Measurements from ENCODE around the gene CYBC1. TPM values are rescaled to one million over a fixed set of nuclear protein-coding genes. Genes with fewer than 3 reads are reported as not detected.

The CYBC1 gene
- total and polyA plus RNA-seq, 2 donors (not counting 1 experiment from before 2014, with no cell fraction given): 328 to 569 TPM

GRCh38 chr17:82407255-82407654 lies 43.3 kb downstream of the CYBC1 start:
- intact Hi-C loops (cut with micrococcal nuclease): no loop called here
- TF ChIP-seq EZH2 (IDR thresholded peaks at IDR 0.05; ENCODE audit: borderline replicate concordance, insufficient read depth, low read depth, low read length, poor library complexity, severe bottlenecking) (no peak), CTCF (IDR thresholded peaks at IDR 0.05) (no peak)
- Histone ChIP-seq H3K79me2 (ENCODE audit: control insufficient read depth, insufficient read depth, low read length) (peaks cover 22% of the 10 kb centered on the region), H3K27me3 (replicated peaks in 1 of 4; ENCODE audit: control extremely low read depth in 1 of 4, control insufficient read depth in 3 of 4, insufficient read depth in 4 of 4, low read length in 3 of 4) (no peaks in the 10 kb centered on the region), H3K4me1 (ENCODE audit: control insufficient read depth in 2 of 2, insufficient read depth in 2 of 2, low read length in 2 of 2) (peaks cover 4 to 11% of the 10 kb centered on the region in 2 donors), H3K9ac (ENCODE audit: low read length) (no peak overlapping the region), H3K27ac (ENCODE audit: low read length in 2 of 2) (no peak overlapping the region), H3K9me3 (ENCODE audit: control extremely low read depth in 1 of 3, control insufficient read depth in 2 of 3, insufficient read depth in 1 of 3, low read length in 2 of 3) (no peaks in the 10 kb centered on the region), H3K36me3 (replicated peaks in 1 of 2; ENCODE audit: control extremely low read depth in 1 of 2, control insufficient read depth in 1 of 2, extremely low read depth in 1 of 2, insufficient read depth in 2 of 2, low read length in 1 of 2) (peaks cover 2 to 26% of the 10 kb centered on the region in 2 experiments), H4K20me1 (ENCODE audit: control insufficient read depth, insufficient read depth, low read length, poor library complexity, severe bottlenecking) (peaks cover 14% of the 10 kb centered on the region), H3K4me2 (replicated peaks; ENCODE audit: low read depth, low read length, poor library complexity, severe bottlenecking) (no peak overlapping the region), H3K4me3 (ENCODE audit: control extremely low read depth in 1 of 5, extremely low read depth in 1 of 5, insufficient read depth in 1 of 5, low read depth in 2 of 5, low read length in 4 of 5) (no peak overlapping the region), H2AFZ (ENCODE audit: insufficient read depth, low read depth, low read length, poor library complexity, severe bottlenecking) (no peak overlapping the region)
- Mint-ChIP-seq H3K4me1 (peaks cover 8% of the 10 kb centered on the region), H3K4me3 (no peak overlapping the region), H3K27ac (no peak overlapping the region), H3K9me3 (ENCODE audit: insufficient read depth) (no peaks in the 10 kb centered on the region), H3K27me3 (no peaks in the 10 kb centered on the region)
- DNase-seq: no peak
- POLR2A ChIA-PET: no interaction called here
- ATAC-seq (ENCODE audit: low read depth): no peak
- 52% methylated on average over 13 of the region's 13 CpGs for WGBS (ENCODE audit: insufficient coverage)
- CTCF ChIA-PET: interaction anchor here (0.8 kb wide), 1 partner anchor 10 kb away, joined by 3 read pairs; no protein-coding TSS in a partner anchor

GRCh38 chr17:82406131-82406671 lies 44.4 kb downstream of the CYBC1 start:
- 98% methylated on average over 13 of the region's 14 CpGs for WGBS (ENCODE audit: insufficient coverage)
- no peaks in the 10 kb centered on the region for H3K27me3 Mint-ChIP-seq

More at GRCh38 chr17:82406131-82406671, 44.4 kb downstream of the CYBC1 start:
- Histone ChIP-seq H3K27me3 (replicated peaks in 1 of 4; ENCODE audit: control extremely low read depth in 1 of 4, control insufficient read depth in 3 of 4, insufficient read depth in 4 of 4, low read length in 3 of 4) (no peaks in the 10 kb centered on the region), H4K20me1 (ENCODE audit: control insufficient read depth, insufficient read depth, low read length, poor library complexity, severe bottlenecking) (peaks cover 4% of the 10 kb centered on the region), H2AFZ (ENCODE audit: insufficient read depth, low read depth, low read length, poor library complexity, severe bottlenecking) (no peak overlapping the region), H3K4me2 (replicated peaks; ENCODE audit: low read depth, low read length, poor library complexity, severe bottlenecking) (no peak overlapping the region), H3K36me3 (replicated peaks in 1 of 2; ENCODE audit: control extremely low read depth in 1 of 2, control insufficient read depth in 1 of 2, extremely low read depth in 1 of 2, insufficient read depth in 2 of 2, low read length in 1 of 2) (peaks cover 2 to 26% of the 10 kb centered on the region in 2 experiments), H3K79me2 (ENCODE audit: control insufficient read depth, insufficient read depth, low read length) (peaks cover 12% of the 10 kb centered on the region), H3K4me3 (ENCODE audit: control extremely low read depth in 1 of 5, extremely low read depth in 1 of 5, insufficient read depth in 1 of 5, low read depth in 2 of 5, low read length in 4 of 5) (no peak overlapping the region), H3K9ac (ENCODE audit: low read length) (no peak overlapping the region), H3K27ac (ENCODE audit: low read length in 2 of 2) (no peak overlapping the region), H3K9me3 (ENCODE audit: control extremely low read depth in 1 of 3, control insufficient read depth in 2 of 3, insufficient read depth in 1 of 3, low read length in 2 of 3) (no peaks in the 10 kb centered on the region), H3K4me1 (ENCODE audit: control insufficient read depth in 2 of 2, insufficient read depth in 2 of 2, low read length in 2 of 2) (peaks cover 4 to 13% of the 10 kb centered on the region in 2 donors)
- ChIA-PET POLR2A (no interaction called here), CTCF (no interaction called here)
- DNase-seq (no peak), ATAC-seq (ENCODE audit: low read depth) (no peak)
- no peaks in the 10 kb centered on the region for H3K9me3 Mint-ChIP-seq (ENCODE audit: insufficient read depth)
- TF ChIP-seq EZH2 (IDR thresholded peaks at IDR 0.05; ENCODE audit: borderline replicate concordance, insufficient read depth, low read depth, low read length, poor library complexity, severe bottlenecking) (no peak), CTCF (IDR thresholded peaks at IDR 0.05) (no peak)
- H3K4me3 Mint-ChIP-seq: no peak overlapping the region
- intact Hi-C loops (cut with micrococcal nuclease): no loop called here
- no peak overlapping the region for H3K27ac Mint-ChIP-seq
- peaks cover 11% of the 10 kb centered on the region for H3K4me1 Mint-ChIP-seq

Data from B cell (primary cell).